GM10248 (cell line): Measurements from ENCODE around the gene CCNI2.

Experiments used
- CTCF ChIA-PET: fragments of 300-600 bp; sonication (Branson Sonifier 250); formaldehyde crosslinking; extraction: SDS; loops from one replicate; lab custom pipeline; 2021; ENCODE audit warnings: antibody characterized with exemption; lab: Yijun Ruan, JAX
- POLR2A ChIA-PET: fragments of 350-650 bp; sonication (Branson Sonifier 250); formaldehyde crosslinking; extraction: SDS; loops from one replicate; lab custom pipeline; 2020; ENCODE audit warnings: antibody characterized with exemption; lab: Yijun Ruan, JAX
- DNase-seq: peaks from one replicate; pipeline ENCODE4 v3.0.0; 2012; ENCODE audit errors: extremely low spot score
- CTCF ChIP-seq: IDR thresholded peaks from 2 replicates; pipeline ENCODE4 v1.5.1; 2012; ENCODE audit warnings: mild to moderate bottlenecking, low read depth; ENCODE audit errors: extremely low read depth, missing control alignments, control extremely low read depth

The CCNI2 gene

GRCh38 chr5:132758451-132758850, 11.2 kb downstream of the CCNI2 start:
- TF ChIP-seq CTCF: no peak
- ChIA-PET CTCF (interaction anchor here (0.8 to 9.2 kb wide), 2 partner anchors 30 to 64 kb away, joined by 3 to 82 read pairs; no protein-coding TSS in a partner anchor), POLR2A (no interaction called here)

GRCh38 chr5:132759114-132760048, 12.2 kb downstream of the CCNI2 start:
- no peak for DNase-seq
- TF ChIP-seq CTCF: no peak
- CTCF ChIA-PET: no interaction called here
- POLR2A ChIA-PET: no interaction called here

More at GRCh38 chr5:132758451-132758850, 11.2 kb downstream of the CCNI2 start:
- DNase-seq: no peak

GRCh38 chr5:132760049-132760420, 12.8 kb downstream of the CCNI2 start:
- no peak for DNase-seq
- TF ChIP-seq CTCF: no peak
- ChIA-PET POLR2A (no interaction called here), CTCF (no interaction called here)

- POLR2A ChIA-PET: interaction anchor here (0.5 kb wide), 1 partner anchor 121 kb away, joined by 3 read pairs; no protein-coding TSS in a partner anchor
- no peak for DNase-seq
- no peak for TF ChIP-seq CTCF
- CTCF ChIA-PET: interaction anchor here (0.9 to 1.3 kb wide), 3 partner anchors 9 to 23 kb away, joined by 3 read pairs; partner anchors contain the start of gene KIF3A
Observed at GRCh38 chr5:132760601-132761317, 13.5 kb downstream of the CCNI2 start.

- no peak for TF ChIP-seq CTCF
- DNase-seq: no peak
- ChIA-PET POLR2A (interaction anchor here (0.5 kb wide), 1 partner anchor 122 kb away, joined by 3 read pairs; no protein-coding TSS in a partner anchor), CTCF (interaction anchor here (0.9 to 1.6 kb wide), 7 partner anchors 9 to 256 kb away, joined by 3 read pairs; partner anchors contain the start of gene KIF3A)
Observed at GRCh38 chr5:132761321-132762240, 14.4 kb downstream of the CCNI2 start.
